Right ventricle myocardium superior (tissue), 1 donor: ENCODE measurements around the gene MYLK4. TPM values are rescaled to one million over a fixed set of nuclear protein-coding genes. Genes with fewer than 3 reads are reported as not detected.

Experiments used
- ATAC-seq: fragments of 200-7000 bp; cut with Tn5 transposase; one replicate; pipeline ENCODE4 v1.9.1; 2020; ENCODE audit warnings: mild to moderate bottlenecking; ENCODE audit not compliant: poor library complexity
- DNase-seq: peaks from one replicate; pipeline ENCODE4 v3.0.0-alpha.2; 2020
- intact Hi-C: fragments of 100-400 bp; cut with DNase I; formaldehyde crosslinking; loops from one replicate; pipeline ENCODE4 v1.11.2; 2022
- total RNA-seq: library from RNA; stranded (reverse); fragmentation: NEBNext Ultra II Directional; extraction: Animal tissue kit (Norgen Biotek cat#: 25700); gene quantifications from one replicate; pipeline ENCODE4 v1.2.1, GENCODE V29; 2021
- donor health status: DM: no; HTN: yes; CAD: no; lungs with severe emphysema.

MYLK4 gene
- total RNA-seq, 1 donor from 2014 or later = 1.4 TPM

GRCh38 chr6:2782356-2782708 lies 31.6 kb upstream of the MYLK4 start:
- intact Hi-C loops = no loop called here
- no peak for DNase-seq
- ATAC-seq = no peak

GRCh38 chr6:2781685-2782355 lies 31.1 kb upstream of the MYLK4 start:
- DNase-seq = no peak
- no peak for ATAC-seq

GRCh38 chr6:2780102-2780737 lies 29.5 kb upstream of the MYLK4 start:
- DNase-seq (no peak), ATAC-seq (no peak)
- intact Hi-C loops = no loop called here

More at GRCh38 chr6:2781685-2782355, 31.1 kb upstream of the MYLK4 start:
- intact Hi-C loops = no loop called here

- ATAC-seq = no peak
- intact Hi-C loops = no loop called here
Observed at GRCh38 chr6:2777249-2777648, 26.5 kb upstream of the MYLK4 start.

DNA sequence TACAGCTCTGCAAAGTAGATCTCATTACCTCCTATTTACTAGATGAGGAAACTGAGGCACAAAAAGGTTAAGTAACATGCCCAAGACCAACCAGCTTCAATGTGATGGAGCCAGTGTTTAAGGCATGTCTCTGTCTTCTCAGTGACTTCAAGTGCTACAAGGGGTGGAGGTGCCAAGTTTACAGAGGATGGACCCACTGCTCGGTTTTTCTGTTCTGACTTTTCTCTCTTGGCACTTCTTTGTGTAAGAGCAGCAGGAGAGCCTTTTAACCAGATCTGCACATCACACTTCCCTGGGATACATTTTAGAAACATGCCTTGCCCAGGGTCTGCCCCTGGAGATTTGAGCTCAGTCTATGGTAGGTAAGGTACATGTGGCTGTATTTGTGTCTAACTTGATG lies 24.3 kb upstream of the MYLK4 start:
- intact Hi-C loops = no loop called here
- ATAC-seq = no peak
- DNase-seq = no peak

More at GRCh38 chr6:2777249-2777648, 26.5 kb upstream of the MYLK4 start:
- DNase-seq = no peak

GRCh38 chr6:2773449-2773848 lies 22.7 kb upstream of the MYLK4 start:
- intact Hi-C loops = no loop called here
- ATAC-seq (no peak), DNase-seq (no peak)

DNA sequence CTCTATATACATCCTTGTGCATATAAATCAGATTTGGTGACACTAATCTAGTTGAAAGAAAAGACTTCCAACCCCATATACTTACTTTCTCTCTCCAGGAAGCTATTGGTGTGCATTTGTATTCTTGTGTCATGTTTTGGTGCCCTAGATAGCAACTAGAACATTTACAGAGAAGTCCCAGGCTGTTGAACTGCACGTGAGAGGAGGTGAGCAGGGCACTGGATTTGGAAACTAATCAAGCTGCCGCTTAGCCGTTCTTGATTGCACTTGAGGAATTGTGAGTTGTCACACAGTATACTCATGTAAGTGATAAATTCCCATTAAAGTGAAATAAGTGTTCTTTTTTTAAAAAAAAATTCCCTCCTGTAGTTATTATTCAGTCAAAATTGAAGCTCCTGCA lies 22.1 kb upstream of the MYLK4 start:
- DNase-seq = no peak
- intact Hi-C loops = no loop called here
- ATAC-seq = peak; percentile 48

DNA sequence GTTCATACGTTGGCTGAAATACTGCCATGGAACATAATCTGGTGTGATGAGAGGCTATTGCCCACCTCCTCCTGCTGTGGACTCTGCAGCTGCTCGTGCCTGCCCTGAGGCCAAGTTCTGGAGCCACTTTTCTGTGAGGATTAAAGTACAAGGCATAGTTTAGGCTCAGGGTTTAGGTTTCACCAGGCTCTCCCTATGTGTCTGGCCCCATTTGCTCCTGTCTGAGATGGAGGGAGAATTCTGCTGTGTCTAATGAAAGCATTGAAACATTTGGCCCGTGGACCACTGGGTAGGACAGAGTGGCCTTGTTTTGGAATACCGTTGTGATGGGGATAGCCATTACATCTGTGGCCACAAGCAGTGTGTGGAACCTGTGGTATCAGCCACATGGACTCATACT lies 20.4 kb upstream of the MYLK4 start:
- no peak for ATAC-seq
- DNase-seq = no peak
- intact Hi-C loops = no loop called here

- DNase-seq (peak; percentile 80), ATAC-seq (peak; percentile 25)
- intact Hi-C loops = no loop called here
Observed at GRCh38 chr6:2770171-2770570, 19.4 kb upstream of the MYLK4 start.

DNA sequence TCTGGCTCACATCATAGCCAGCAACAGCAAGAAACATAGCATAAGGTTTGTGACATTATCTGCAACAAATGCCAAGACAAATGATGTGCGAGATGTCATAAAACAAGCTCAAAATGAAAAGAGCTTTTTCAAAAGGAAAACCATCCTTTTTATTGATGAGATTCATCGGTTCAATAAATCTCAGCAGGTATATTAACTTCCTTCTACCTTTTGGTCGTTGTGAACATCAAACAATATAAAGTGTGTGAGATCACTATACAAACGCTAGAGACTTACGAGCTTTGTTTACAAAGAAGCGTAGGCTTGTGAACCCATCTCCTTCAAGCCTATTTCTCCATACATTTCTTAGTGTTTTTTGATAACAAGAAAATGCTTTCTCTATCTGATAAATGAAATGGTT lies 18.0 kb upstream of the MYLK4 start:
- no peak for DNase-seq
- no peak for ATAC-seq
- intact Hi-C loops = no loop called here

- intact Hi-C loops = no loop called here
- DNase-seq = no peak
- ATAC-seq = no peak
Observed at GRCh38 chr6:2767657-2768524, 17.2 kb upstream of the MYLK4 start.

GRCh38 chr6:2766767-2767656 lies 16.3 kb upstream of the MYLK4 start:
- intact Hi-C loops = no loop called here
- ATAC-seq = no peak
- DNase-seq = no peak

DNA sequence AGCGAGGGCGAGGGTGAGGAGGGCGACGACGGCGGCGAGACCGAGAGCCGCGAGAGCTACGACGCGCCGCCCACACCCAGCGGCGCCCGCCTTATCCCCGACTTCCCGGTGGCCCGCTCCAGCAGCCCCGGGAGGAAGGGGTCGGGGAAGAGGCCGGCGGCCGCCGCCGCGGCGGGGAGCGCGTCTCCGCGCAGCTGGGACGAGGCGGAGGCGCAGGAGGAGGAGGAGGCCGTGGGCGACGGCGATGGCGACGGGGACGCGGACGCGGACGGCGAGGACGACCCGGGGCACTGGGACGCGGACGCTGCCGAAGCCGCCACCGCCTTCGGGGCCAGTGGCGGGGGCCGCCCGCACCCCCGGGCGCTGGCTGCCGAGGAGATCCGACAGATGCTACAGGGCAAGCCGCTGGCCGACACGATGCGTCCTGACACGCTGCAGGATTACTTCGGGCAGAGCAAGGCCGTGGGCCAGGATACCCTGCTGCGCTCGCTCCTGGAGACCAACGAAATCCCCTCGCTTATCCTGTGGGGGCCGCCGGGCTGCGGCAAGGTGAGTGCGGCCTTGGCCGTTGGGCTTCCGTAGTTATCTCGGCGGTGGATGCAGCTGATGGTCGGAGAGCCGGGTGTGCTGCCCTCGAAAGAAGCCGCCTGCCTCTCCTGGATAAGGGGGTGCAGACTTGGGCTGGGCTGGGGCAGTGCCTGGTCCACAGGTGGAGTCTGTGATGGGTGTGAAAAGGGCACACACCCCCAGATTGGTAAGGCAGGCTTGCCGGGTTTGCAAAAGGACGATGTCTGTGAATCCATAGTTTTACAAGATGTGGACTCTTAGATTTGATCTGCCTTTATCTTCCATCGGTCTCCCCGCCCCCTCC lies 15.4 kb upstream of the MYLK4 start:
- intact Hi-C loops = no loop called here
- peak; percentile 1 for ATAC-seq
- peak; percentile 70 for DNase-seq

DNA sequence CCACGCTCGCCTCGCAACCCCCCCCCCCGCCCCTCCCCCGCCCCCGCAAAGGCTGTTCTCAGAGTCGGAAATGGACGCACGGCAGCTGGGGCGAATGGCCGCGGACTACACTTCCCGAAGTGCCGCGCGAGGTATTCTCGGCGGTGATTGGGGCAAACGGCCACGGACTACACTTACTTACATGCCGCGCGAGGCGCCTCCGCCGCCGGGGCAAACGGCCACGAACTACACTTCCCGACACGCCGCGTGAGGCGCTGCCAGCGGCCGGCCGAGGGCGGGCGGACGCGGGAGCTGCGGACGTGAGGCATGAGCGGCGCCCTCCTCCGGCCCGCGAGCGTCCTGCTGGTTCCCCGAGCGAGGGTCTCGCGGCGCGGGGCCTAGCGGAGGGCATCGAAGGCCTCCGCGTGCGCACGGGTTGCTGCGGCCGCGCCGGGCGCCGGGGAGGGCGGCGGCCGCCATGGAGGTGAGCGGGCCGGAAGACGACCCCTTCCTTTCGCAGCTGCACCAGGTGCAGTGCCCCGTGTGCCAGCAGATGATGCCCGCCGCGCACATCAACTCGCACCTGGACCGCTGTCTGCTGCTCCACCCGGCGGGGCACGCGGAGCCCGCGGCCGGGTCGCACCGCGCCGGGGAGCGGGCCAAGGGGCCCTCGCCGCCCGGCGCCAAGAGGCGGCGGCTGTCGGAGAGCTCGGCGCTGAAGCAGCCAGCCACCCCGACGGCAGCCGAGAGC lies 14.6 kb upstream of the MYLK4 start, which contains the start of gene WRNIP1:
TSS of gene WRNIP1 (plus strand) at position 228 of the 730 bp plus-strand sequence. CDS start at position 458, 230 bp downstream.
- intact Hi-C loops = no loop called here
- ATAC-seq = peak; percentile 91

DNA sequence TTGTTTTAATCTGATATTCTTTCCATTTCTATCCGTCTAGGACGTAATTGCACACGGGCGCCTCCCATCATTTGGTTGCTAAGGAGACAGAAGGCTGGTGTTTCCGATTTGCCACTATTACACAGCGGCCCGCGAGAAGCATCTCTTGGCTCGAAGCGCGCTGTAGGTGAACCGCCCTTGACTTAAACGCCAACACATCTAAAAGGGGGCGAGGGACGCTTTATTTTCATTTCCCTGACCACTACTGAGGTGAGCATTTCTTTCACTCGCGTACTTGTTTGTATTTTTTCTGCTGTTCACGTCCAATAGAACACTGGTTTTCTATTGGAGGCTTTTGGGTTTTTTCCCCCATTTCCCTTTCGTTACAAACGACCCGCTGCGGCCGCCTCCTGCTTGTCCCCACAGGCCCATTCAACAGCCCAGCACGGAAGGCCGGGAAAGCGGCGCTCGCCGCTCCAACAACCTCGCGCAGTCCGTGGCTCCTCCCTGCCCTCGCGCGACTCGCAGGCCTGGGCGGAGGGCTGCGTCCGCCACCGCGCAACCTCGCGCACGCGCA lies 14.0 kb upstream of the MYLK4 start:
- DNase-seq (peak; percentile 69), ATAC-seq (peak; percentile 88)
- intact Hi-C loops = no loop called here

More for the DNA sequence above, 14.6 kb upstream of the MYLK4 start, which contains the start of gene WRNIP1:
- peak; percentile 99 for DNase-seq

DNA sequence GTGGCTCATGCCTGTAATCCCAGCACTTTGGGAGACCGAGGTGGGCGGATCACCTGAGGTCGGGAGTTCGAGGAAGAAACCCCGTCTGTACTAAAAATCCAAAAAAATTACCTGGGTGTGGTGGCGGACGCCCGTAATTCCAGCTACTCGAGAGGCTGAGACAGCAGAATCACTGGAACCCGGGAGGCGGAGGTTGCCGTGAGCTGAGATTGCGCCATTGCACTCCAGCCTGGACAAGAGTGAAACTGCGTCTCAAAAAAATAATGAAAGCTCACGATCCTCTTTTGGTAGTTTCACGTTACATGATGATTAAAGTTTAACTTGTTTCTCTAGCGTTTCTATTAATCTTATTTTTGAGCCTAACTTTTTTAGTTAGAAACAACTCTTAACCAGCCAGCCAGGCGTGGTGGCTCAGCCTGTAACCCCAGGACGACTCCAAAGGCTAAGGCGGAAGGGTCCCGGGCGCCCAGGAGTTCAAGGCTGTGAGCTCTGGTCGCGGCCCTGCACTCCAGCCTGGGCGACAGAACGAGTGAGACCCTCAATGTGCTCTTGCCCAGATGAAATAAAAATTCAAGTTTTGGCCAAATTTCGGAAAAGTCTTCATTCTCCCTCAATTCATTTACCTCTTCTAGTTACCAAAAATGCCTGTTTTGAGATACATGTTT lies 13.3 kb upstream of the MYLK4 start:
- no peak for ATAC-seq
- DNase-seq = peak; percentile 48
- intact Hi-C loops = no loop called here
